GM21619 (cell line): Measurements from ENCODE around the gene LUZP2.

Experiments used
- ATAC-seq: cut with Tn5 transposase; IDR thresholded peaks from one replicate; pipeline ENCODE4 v1.9.1; 2021; ENCODE audit not compliant: unreplicated experiment

LUZP2 gene

GRCh38 chr11:24708616-24709015 is 211.8 kb downstream of the LUZP2 start:
- ATAC-seq, result no peak

DNA sequence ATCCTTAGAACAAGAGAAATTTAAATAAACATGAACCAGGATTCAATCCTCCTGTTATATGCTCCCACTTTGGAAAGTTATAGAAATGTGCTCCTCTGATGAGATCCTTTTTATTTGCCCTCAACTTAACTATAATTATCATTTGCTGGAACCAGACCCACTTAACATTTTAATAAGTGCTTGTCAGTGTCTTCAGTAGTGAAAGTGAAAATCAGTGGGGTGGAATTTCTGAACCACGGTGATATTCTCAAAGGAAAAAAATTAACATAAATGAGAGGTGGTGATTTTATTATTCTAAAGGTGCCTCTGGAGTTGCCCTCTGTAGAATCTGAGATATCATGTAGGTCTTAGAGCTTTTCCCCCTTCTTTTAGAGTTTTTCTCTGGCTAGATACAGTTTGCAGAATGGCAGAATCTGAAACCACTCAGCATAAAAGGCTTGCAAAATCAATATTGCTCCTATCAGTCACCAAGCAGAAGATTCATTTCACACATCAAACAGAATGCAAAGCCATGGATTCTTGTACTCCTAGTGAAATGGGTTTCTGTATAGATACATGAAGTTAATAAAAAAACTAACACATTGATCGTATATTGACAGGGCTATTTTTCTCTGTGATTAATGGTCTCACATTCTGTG is 213.2 kb downstream of the LUZP2 start:
- ATAC-seq, result no peak

GRCh38 chr11:24714601-24715000 is 217.7 kb downstream of the LUZP2 start:
- ATAC-seq, result no peak

DNA sequence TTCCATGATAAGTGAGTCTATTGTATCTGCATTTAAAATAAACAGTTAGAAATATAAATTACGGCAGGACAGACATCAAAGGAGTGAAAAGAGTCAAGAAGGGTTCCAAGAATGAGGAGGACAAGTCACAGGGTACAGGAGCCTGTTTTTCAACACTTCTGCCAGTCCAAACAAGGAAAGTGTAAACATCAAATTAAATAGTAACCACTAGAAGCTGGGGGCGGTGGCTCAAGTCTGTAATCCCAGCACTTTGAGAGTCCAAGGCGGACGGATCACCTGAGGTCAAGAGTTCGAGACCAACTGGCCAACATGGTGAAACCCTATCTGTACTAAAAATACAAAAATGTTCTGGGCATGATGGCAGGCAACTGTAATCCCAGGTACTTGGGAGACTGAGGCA is 219.6 kb downstream of the LUZP2 start:
- no peak for ATAC-seq

GRCh38 chr11:24723231-24723630 is 226.4 kb downstream of the LUZP2 start:
- no peak for ATAC-seq

DNA sequence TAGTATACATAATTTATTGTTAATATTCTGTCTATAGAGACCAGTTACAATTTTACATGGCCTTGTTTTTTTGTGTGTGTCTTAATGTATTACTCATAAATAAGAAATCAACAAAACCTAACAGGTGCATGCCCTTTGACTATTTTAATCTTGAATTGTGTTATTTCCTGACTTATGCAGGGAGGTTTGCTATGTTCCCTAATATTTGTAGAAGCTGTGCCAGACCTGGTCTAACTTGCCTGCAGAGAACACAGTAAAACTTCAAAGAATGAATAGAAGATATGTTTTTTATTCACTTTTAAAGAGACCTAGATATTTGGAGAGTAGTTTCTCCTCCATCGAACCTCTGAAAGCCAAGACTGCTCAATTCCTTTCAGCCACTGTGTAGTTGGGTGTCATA is 234.7 kb downstream of the LUZP2 start:
- ATAC-seq, result no peak

- no peak for ATAC-seq
These were observed 237.9 kb downstream of the LUZP2 start for GRCh38 chr11:24734742-24735237.

GRCh38 chr11:24738972-24739371 is 242.1 kb downstream of the LUZP2 start:
- no peak for ATAC-seq

- ATAC-seq, result no peak
These were observed 242.8 kb downstream of the LUZP2 start for GRCh38 chr11:24739637-24740036.

DNA sequence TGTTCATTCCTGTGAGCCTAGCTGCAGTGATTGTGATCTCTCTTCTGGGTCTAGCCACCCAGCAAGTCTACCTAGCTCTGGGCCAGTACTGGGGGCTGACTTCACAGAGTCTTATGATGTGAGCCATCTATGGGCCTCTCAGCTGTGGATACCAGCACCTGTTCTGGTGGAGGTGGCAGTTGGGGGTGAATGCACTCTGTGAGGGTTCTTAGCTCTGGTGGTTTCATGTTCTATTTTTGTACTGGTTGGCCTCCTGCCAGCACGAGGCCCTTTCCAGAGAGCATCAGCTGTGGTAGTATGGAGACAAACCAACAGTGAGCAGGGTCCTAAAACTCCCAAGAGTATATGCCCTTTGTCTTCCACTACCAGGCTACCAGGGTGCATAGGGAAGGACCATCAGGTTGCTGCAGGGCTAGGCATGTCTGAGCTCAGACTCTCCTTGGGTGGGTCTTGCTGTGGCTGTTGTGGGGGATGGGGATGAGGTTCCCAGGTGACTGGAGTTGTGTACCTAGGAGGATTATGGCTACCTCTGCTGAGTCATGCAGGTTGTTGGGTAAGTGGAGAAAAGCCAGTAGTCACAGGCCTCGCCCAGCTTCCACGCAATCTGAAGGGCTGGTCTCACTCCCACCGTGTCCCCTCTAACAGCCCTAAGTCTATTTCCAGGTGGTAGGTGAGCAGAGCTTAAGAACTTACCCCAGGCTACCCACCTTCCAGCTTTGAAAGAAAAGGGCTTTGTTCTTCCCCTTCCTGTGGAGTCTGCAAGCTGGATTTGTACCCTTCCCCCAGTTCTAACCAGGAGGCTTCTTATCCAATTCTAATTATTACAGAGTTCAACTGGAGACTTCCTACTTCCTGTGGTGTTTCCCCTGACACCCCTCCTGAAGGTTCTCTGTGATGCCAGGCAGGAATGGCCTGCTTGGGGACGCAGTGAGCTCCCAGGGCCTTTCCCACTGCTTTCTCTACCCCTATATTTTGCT is 250.7 kb downstream of the LUZP2 start:
- no peak for ATAC-seq

GRCh38 chr11:24748261-24748660 is 251.4 kb downstream of the LUZP2 start:
- no peak for ATAC-seq

GRCh38 chr11:24754406-24754805 is 257.6 kb downstream of the LUZP2 start:
- no peak for ATAC-seq

DNA sequence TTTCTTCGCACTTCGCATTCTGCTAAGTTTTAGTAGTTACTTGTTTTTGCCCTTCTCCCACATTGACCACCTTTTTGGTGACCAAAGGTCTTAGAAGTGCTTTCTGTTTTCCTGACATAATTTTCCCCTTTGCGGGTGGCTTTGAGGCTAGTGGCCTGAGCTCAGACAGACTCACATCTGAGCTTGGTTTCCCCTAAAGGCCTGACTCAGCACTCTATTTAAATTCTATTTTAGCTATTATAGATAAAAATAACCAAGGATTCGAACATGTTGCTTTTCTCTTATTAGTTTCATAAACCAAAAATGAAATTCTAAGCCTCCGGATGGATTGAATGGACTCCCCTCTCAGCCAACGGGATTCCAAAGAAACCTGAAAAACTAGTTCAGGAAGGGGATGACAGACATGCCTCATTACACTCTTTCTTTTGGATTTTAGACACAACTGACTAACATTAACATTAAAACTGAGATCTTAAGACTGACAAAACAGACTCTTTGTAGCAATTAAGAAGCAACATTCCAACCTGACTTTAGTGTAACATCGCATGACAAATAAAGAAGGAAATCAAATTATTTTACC is 258.5 kb downstream of the LUZP2 start:
- no peak for ATAC-seq

DNA sequence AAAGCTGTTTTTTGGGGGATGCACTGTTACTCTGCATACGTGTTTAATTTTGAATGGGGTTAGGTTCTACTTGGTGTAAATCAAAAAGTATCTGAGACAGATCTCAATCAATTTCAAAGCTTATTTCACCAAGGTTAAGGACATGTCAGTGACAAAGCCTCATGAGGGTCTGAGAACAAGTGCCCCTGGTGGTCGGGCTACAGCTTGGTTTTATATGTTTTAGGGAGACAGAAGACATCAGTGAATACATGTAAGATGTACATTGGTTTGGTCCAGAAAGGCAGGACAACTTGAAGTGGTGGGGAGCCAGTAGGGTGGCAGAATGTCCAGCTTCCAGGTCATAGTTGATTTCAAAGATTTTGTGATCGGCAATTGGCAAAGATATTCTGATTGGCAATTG is 262.9 kb downstream of the LUZP2 start:
- ATAC-seq, result no peak

GRCh38 chr11:24760681-24761080 is 263.8 kb downstream of the LUZP2 start:
- no peak for ATAC-seq

GRCh38 chr11:24762076-24762475 is 265.2 kb downstream of the LUZP2 start:
- no peak for ATAC-seq

- no peak for ATAC-seq
These were observed 270.6 kb downstream of the LUZP2 start for GRCh38 chr11:24767411-24767810.

GRCh38 chr11:24773322-24773721 is 276.5 kb downstream of the LUZP2 start:
- no peak for ATAC-seq

- no peak for ATAC-seq
These were observed 282.9 kb downstream of the LUZP2 start for GRCh38 chr11:24779791-24780190.

DNA sequence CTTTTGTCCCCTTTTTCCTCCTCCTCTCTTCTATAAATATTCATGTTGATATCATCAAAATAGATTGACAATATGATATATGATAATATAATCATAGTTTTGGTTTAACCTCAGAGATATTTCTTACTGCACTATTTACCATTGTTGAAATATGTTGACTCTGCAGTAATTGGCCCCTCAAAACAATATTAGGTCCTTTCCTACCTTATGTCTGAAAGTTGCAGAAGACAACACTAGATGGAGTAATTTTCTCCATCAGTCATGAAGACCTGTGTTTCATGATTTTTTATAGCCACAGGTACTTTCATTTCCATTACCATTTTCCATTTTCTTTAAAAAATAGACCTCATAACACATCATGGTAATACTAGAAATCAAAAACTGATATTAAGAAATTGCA is 284.4 kb downstream of the LUZP2 start:
- no peak for ATAC-seq

- ATAC-seq, result no peak
These were observed 296.6 kb downstream of the LUZP2 start for GRCh38 chr11:24793479-24793878.

DNA sequence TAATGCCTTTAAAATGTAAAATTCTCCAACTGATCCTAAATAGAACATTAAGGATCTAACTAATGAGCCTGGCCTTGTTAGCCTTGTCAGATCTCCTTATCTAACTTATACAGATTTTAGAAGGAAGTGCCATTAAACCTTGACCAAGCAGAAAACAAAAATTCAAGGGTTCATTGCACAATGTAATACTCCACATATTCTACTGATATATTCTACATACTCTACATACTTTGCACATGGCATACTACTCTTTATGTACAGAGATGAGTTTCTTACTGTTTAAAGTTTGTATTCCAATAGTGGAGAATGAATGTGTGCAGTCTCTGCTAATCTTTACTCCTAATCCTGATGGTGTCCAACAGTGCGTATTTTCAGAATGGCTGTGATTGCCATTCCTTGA is 297.2 kb downstream of the LUZP2 start:
- no peak for ATAC-seq
